HEK293 (cell line): ENCODE data around the gene IGF1R.

Source experiments
- CTCF ChIA-PET: fragments of 350-600 bp; formaldehyde crosslinking; extraction: SDS; loops from one replicate; lab custom pipeline; 2021; ENCODE audit warnings: antibody characterized with exemption; lab: Yijun Ruan, JAX
- POLR2A ChIA-PET: fragments of 300-600 bp; formaldehyde crosslinking; extraction: SDS; loops from one replicate; lab custom pipeline; 2020; ENCODE audit warnings: antibody characterized with exemption, inconsistent platforms; lab: Yijun Ruan, JAX
- H3K27ac ChIP-seq: fragments of 200-500 bp; sonication (Bioruptor generic); 2 replicates; pipeline ENCODE4 v1.5.1; 2014; ENCODE audit warnings: low read depth, low read length, control low read depth, inconsistent platforms; ENCODE audit errors: extremely low read depth
- H3K36me3 ChIP-seq, 2 experiments: fragments of 200-500 bp in 1 of 2; sonication (Bioruptor generic) in 1 of 2; 1 replicate in 1 of 2; 2 replicates in 1 of 2; pipeline ENCODE4 v1.5.1; 2014 to 2017; ENCODE audit warnings: inconsistent platforms in 2 of 2, low read length in 2 of 2; ENCODE audit not compliant: control insufficient read depth in 2 of 2, insufficient read depth in 1 of 2
- H3K4me1 ChIP-seq: fragments of 200-500 bp; sonication (Bioruptor generic); 2 replicates; pipeline ENCODE4 v1.5.1; 2014; ENCODE audit warnings: mild to moderate bottlenecking, low read length, inconsistent platforms; ENCODE audit not compliant: control insufficient read depth, insufficient read depth
- H3K4me3 ChIP-seq: 2 replicates; pipeline ENCODE4 v1.5.1; 2011; ENCODE audit warnings: low read depth, mild to moderate bottlenecking, control low read depth, low read length, moderate library complexity
- H3K9me3 ChIP-seq: fragments of 200-500 bp; sonication (Bioruptor generic); 2 replicates; pipeline ENCODE4 v1.5.1; 2014; ENCODE audit warnings: low read depth, low read length, inconsistent platforms; ENCODE audit not compliant: control insufficient read depth, insufficient read depth
- FEZF1 ChIP-seq: fragments of 450-650 bp; formaldehyde crosslinking; IDR thresholded peaks from 2 replicates; pipeline ENCODE4 v1.5.1; 2016; ENCODE audit warnings: missing biosample characterization, missing genetic modification characterization
- PATZ1 ChIP-seq: fragments of 450-650 bp; formaldehyde crosslinking; IDR thresholded peaks from 2 replicates; pipeline ENCODE4 v1.5.1; 2016; ENCODE audit warnings: missing biosample characterization, missing genetic modification characterization
- PRDM10 ChIP-seq: fragments of 450-650 bp; formaldehyde crosslinking; IDR thresholded peaks from 2 replicates; pipeline ENCODE4 v1.5.1; 2016; ENCODE audit warnings: missing biosample characterization, missing genetic modification characterization
- TRIM28 ChIP-seq: IDR thresholded peaks from 2 replicates; pipeline ENCODE4 v1.6.1; 2011; ENCODE audit warnings: low read length, control low read depth, borderline replicate concordance
- ZBTB10 ChIP-seq: fragments of 450-650 bp; formaldehyde crosslinking; IDR thresholded peaks from 2 replicates; pipeline ENCODE4 v1.5.1; 2016; ENCODE audit warnings: missing biosample characterization, missing genetic modification characterization
- ZBTB17 ChIP-seq: fragments of 450-650 bp; formaldehyde crosslinking; IDR thresholded peaks from 2 replicates; pipeline ENCODE4 v1.5.1; 2016; ENCODE audit warnings: missing biosample characterization, missing genetic modification characterization
- ZBTB8A ChIP-seq: fragments of 450-650 bp; formaldehyde crosslinking; IDR thresholded peaks from 2 replicates; pipeline ENCODE4 v1.5.1; 2016; ENCODE audit warnings: missing biosample characterization, missing genetic modification characterization
- ZFP3 ChIP-seq: fragments of 450-650 bp; formaldehyde crosslinking; IDR thresholded peaks from 2 replicates; pipeline ENCODE4 v1.5.1; 2016; ENCODE audit warnings: low read depth, missing biosample characterization, missing genetic modification characterization
- ZNF121 ChIP-seq: fragments of 450-650 bp; formaldehyde crosslinking; IDR thresholded peaks from 2 replicates; pipeline ENCODE4 v1.5.1; 2016; ENCODE audit warnings: missing biosample characterization, missing genetic modification characterization
- ZNF140 ChIP-seq: fragments of 450-650 bp; formaldehyde crosslinking; IDR thresholded peaks from 2 replicates; pipeline ENCODE4 v1.5.1; 2016; ENCODE audit warnings: missing biosample characterization, missing genetic modification characterization
- ZNF148 ChIP-seq: fragments of 450-650 bp; formaldehyde crosslinking; IDR thresholded peaks from 2 replicates; pipeline ENCODE4 v1.5.0; 2017; ENCODE audit warnings: missing biosample characterization, missing genetic modification characterization, borderline replicate concordance
- ZNF549 ChIP-seq: fragments of 450-650 bp; IDR thresholded peaks from 2 replicates; pipeline ENCODE4 v1.5.1; 2018; ENCODE audit warnings: missing biosample characterization, missing genetic modification characterization, mild to moderate bottlenecking, inconsistent platforms, moderate library complexity
- ZNF571 ChIP-seq: fragments of 450-650 bp; formaldehyde crosslinking; IDR thresholded peaks from 2 replicates; pipeline ENCODE4 v1.5.0; 2017; ENCODE audit warnings: missing biosample characterization, missing genetic modification characterization
- ZNF660 ChIP-seq: fragments of 450-650 bp; IDR thresholded peaks from 2 replicates; pipeline ENCODE4 v1.5.1; 2018; ENCODE audit warnings: missing biosample characterization, mild to moderate bottlenecking, missing genetic modification characterization
- ZNF843 ChIP-seq: fragments of 450-650 bp; formaldehyde crosslinking; IDR thresholded peaks from 2 replicates; pipeline ENCODE4 v1.5.1; 2016; ENCODE audit warnings: missing biosample characterization, missing genetic modification characterization
- ZSCAN5A ChIP-seq: fragments of 450-650 bp; formaldehyde crosslinking; IDR thresholded peaks from 2 replicates; pipeline ENCODE4 v1.5.1; 2016; ENCODE audit warnings: missing biosample characterization, missing genetic modification characterization

IGF1R gene

GRCh38 chr15:98779463-98780071 is 131.2 kb downstream of the IGF1R start (continued):
- TF ChIP-seq PRDM10 (tag by site-specific recombination) (peak; percentile 62), ZBTB17 (tag by site-specific recombination) (peak; percentile 92), ZBTB8A (0 out of 2 replicates have a peak, but pooled peaks have one; percentile 34), ZNF148 (tag by site-specific recombination) (no peak), ZFP3 (tag by site-specific recombination) (no peak), ZNF571 (no peak), ZNF843 (tag by site-specific recombination) (peak; percentile 56; the same call in 1 of the 2 replicates), FEZF1 (tag by site-specific recombination) (no peak), PATZ1 (tag by site-specific recombination) (no peak), ZNF549 (tag by site-specific recombination) (no peak), ZNF660 (tag by site-specific recombination) (0 out of 2 replicates have a peak, but pooled peaks have one; percentile 73), ZNF140 (tag by site-specific recombination) (no peak), TRIM28 (peak; percentile 95)
- TF ChIP-seq, all 188 proteins: peak for 44

GRCh38 chr15:98781838-98782237 is 133.5 kb downstream of the IGF1R start:
- no peak overlapping the region for H3K4me3 ChIP-seq
- TF ChIP-seq ZBTB10 (tag by site-specific recombination) (no peak), ZSCAN5A (tag by site-specific recombination) (0 out of 2 replicates have a peak, but pooled peaks have one; percentile 25), ZNF121 (tag by site-specific recombination) (peak; percentile 97)
- TF ChIP-seq, all 188 proteins: peak for 2
- no peaks in the 10 kb centered on the region for H3K36me3 ChIP-seq
- CTCF ChIA-PET = interaction anchor here (0.6 to 3.2 kb wide), 6 partner anchors 9 to 282 kb away, joined by 3 to 30 read pairs (median 4); no protein-coding TSS in a partner anchor
- H3K9me3 ChIP-seq = no peaks in the 10 kb centered on the region
- peaks cover 21% of the 10 kb centered on the region for H3K4me1 ChIP-seq
- POLR2A ChIA-PET = no interaction called here
- H3K27ac ChIP-seq = no peak overlapping the region
